K562 (cell line): Measurements from ENCODE around the gene NVL. TPM values are rescaled to one million over a fixed set of nuclear protein-coding genes. Genes with fewer than 3 reads are reported as not detected.
A peak's percentile ranks its signal among the peaks of the same experiment; 100 is the strongest.

Experiments
- ATAC-seq: fragments of 200-7000 bp; cut with Tn5 transposase; 3 replicates; pipeline ENCODE4 v1.9.1; 2020; ENCODE audit warnings: moderate library complexity
- BruUV-seq: library from RNA; stranded (reverse); fragments of 400-500 nt; replicated peaks from 2 replicates; lab custom pipeline; 2021; lab: Mats Ljungman, UMichigan
- CTCF ChIA-PET: fragments of 300-600 bp; formaldehyde crosslinking; extraction: SDS; loops from one replicate; lab custom pipeline; 2021; ENCODE audit warnings: low intra/inter-chr PET ratio; lab: Yijun Ruan, JAX
- POLR2A ChIA-PET: fragments of 300-600, 350-650 bp; sonication (Branson Sonifier 250); formaldehyde crosslinking; extraction: SDS; loops from one replicate; lab custom pipeline; 2021; ENCODE audit warnings: antibody characterized with exemption, inconsistent platforms; lab: Yijun Ruan, JAX
- DNase-seq, 4 experiments: peaks; one replicate each; pipeline versions ENCODE4 v3.0.0 to v3.0.0-alpha.2; 2011 to 2018; ENCODE audit warnings: low spot score in 3 of 4, mixed read lengths in 3 of 4; ENCODE audit errors: extremely low read depth in 1 of 4
- FAIRE-seq: peaks from 2 replicates; lab custom pipeline; 2011; peaks lifted over from hg19 to GRCh38; lab: Jason Lieb, UNC
- H2AFZ ChIP-seq: 2 replicates; pipeline ENCODE4 v1.6.0; 2011; ENCODE audit warnings: low read depth, low read length, control low read depth, inconsistent platforms
- H3K27ac ChIP-seq: fragments of 200-600 bp; 3 replicates; pipeline ENCODE4 v1.8.0; 2011; ENCODE audit warnings: low read depth, mild to moderate bottlenecking, control low read depth, inconsistent platforms, low read length, moderate library complexity, mixed read lengths; ENCODE audit errors: extremely low read depth
- H3K27me3 ChIP-seq, 2 experiments: fragments of 300-600 bp in 1 of 2; 2 replicates in 1 of 2; 3 replicates in 1 of 2; pipeline versions ENCODE4 v1.6.0 to v1.8.0; 2011; ENCODE audit warnings: inconsistent platforms in 2 of 2, low read length in 2 of 2, mild to moderate bottlenecking in 1 of 2, mixed read lengths in 1 of 2, moderate library complexity in 1 of 2; ENCODE audit not compliant: control insufficient read depth in 2 of 2, insufficient read depth in 2 of 2
- H3K36me3 ChIP-seq: fragments of 300-600 bp; 3 replicates; pipeline ENCODE4 v1.8.0; 2011; ENCODE audit warnings: mild to moderate bottlenecking, low read length, inconsistent platforms; ENCODE audit not compliant: control insufficient read depth, insufficient read depth
- H3K4me1 ChIP-seq, 2 experiments: fragments of 200-600 bp in 1 of 2; replicated peaks in 1 of 2; 2 replicates in 1 of 2; 3 replicates in 1 of 2; pipeline versions ENCODE4 v1.5.1 to v1.8.0; 2011; ENCODE audit warnings: inconsistent platforms in 2 of 2, low read length in 2 of 2, mild to moderate bottlenecking in 1 of 2, mixed read lengths in 1 of 2, moderate library complexity in 1 of 2; ENCODE audit not compliant: control insufficient read depth in 2 of 2, insufficient read depth in 2 of 2
- H3K4me2 ChIP-seq: 2 replicates; pipeline ENCODE4 v1.6.1; 2011; ENCODE audit warnings: low read length, control low read depth, inconsistent platforms, mixed read lengths; ENCODE audit not compliant: insufficient read depth
- H3K4me3 ChIP-seq: fragments of 200-600 bp; sonication (generic), shearing (Covaris generic); 2 replicates; pipeline ENCODE4 v1.5.1; 2016; ENCODE audit warnings: control low read depth, inconsistent platforms
- H3K79me2 ChIP-seq: fragments of 200-600 bp; 3 replicates; pipeline ENCODE4 v1.8.0; 2011; ENCODE audit warnings: low read length, inconsistent platforms; ENCODE audit not compliant: control insufficient read depth, insufficient read depth
- H3K9ac ChIP-seq, 2 experiments: 2 replicates each; pipeline versions ENCODE4 v1.6.0 to v1.6.1; 2011; ENCODE audit warnings: low read depth in 2 of 2, low read length in 2 of 2, control low read depth in 1 of 2, inconsistent platforms in 1 of 2, mild to moderate bottlenecking in 1 of 2, mixed read lengths in 1 of 2; ENCODE audit not compliant: insufficient read depth in 1 of 2
- H3K9me1 ChIP-seq: one replicate; pipeline ENCODE4 v1.6.0; 2011; ENCODE audit warnings: inconsistent platforms, mild to moderate bottlenecking, low read length, moderate library complexity; ENCODE audit not compliant: control insufficient read depth, insufficient read depth
- H3K9me3 ChIP-seq: replicated peaks from 2 replicates; pipeline ENCODE4 v1.5.1; 2011; ENCODE audit warnings: low read depth, low read length, inconsistent platforms; ENCODE audit not compliant: control insufficient read depth, insufficient read depth
- H4K20me1 ChIP-seq: replicated peaks from 2 replicates; pipeline ENCODE4 v1.6.1; 2011; ENCODE audit warnings: low read length, inconsistent platforms, mixed read lengths; ENCODE audit not compliant: control insufficient read depth, insufficient read depth
- ATF2 ChIP-seq: sonication (generic); formaldehyde crosslinking; IDR thresholded peaks from 2 replicates; pipeline ENCODE4 v1.8.1; 2022; ENCODE audit warnings: missing genetic modification reagents
- ATF3 ChIP-seq, 2 experiments: fragments of 450-650 bp in 1 of 2; sonication (generic) in 1 of 2; formaldehyde crosslinking in 1 of 2; IDR thresholded peaks in 1 of 2; conservative IDR thresholded peaks in 1 of 2; 2 replicates each; pipeline versions ENCODE4 v1.6.1 to v1.8.1; 2016 to 2023; ENCODE audit warnings: mild to moderate bottlenecking in 2 of 2, moderate library complexity in 2 of 2, inconsistent platforms in 1 of 2, missing genetic modification reagents in 1 of 2
- ELF1 ChIP-seq: fragments of 200-800 bp; sonication (Bioruptor generic); IDR thresholded peaks from 2 replicates; pipeline ENCODE4 v1.6.1; 2016; ENCODE audit warnings: missing genetic modification characterization, missing compliant biosample characterization
- FOSL1 ChIP-seq: fragments of 200-800 bp; sonication (Bioruptor generic); conservative IDR thresholded peaks from 2 replicates; pipeline ENCODE4 v1.6.1; 2016; ENCODE audit warnings: missing genetic modification characterization, missing compliant biosample characterization
- GATAD2B ChIP-seq: fragments of 450-650 bp; IDR thresholded peaks from 2 replicates; pipeline ENCODE4 v1.6.1; 2017; ENCODE audit warnings: mild to moderate bottlenecking, borderline replicate concordance
- HNRNPH1 ChIP-seq: fragments of 200-400 bp; formaldehyde crosslinking; optimal IDR thresholded peaks from 2 replicates; pipeline ENCODE3; 2017; ENCODE audit warnings: low read depth, mild to moderate bottlenecking, low read length, moderate library complexity
- JUND ChIP-seq, 2 experiments: IDR thresholded peaks; 2 replicates in 1 of 2; 3 replicates in 1 of 2; pipeline ENCODE4 v1.6.1; 2011; ENCODE audit warnings: borderline replicate concordance in 2 of 2, low read depth in 2 of 2, low read length in 2 of 2, improper control_type of control experiment in 1 of 2, missing biosample characterization in 1 of 2, missing genetic modification characterization in 1 of 2, missing genetic modification reagents in 1 of 2
- KDM4B ChIP-seq, 2 experiments: fragments of 450-650 bp in 1 of 2; sonication (generic) in 1 of 2; IDR thresholded peaks; 2 replicates each; pipeline ENCODE4 v1.6.1; 2016 to 2017; ENCODE audit warnings: borderline replicate concordance in 2 of 2, antibody characterized with exemption in 1 of 2, low read depth in 1 of 2, mild to moderate bottlenecking in 1 of 2
- KDM5B ChIP-seq: fragments of 200-600 bp; sonication (generic); IDR thresholded peaks from 2 replicates; pipeline ENCODE4 v1.6.1; 2012; ENCODE audit warnings: low read depth, mild to moderate bottlenecking, moderate library complexity, low read length, control low read depth, inconsistent platforms; ENCODE audit not compliant: insufficient replicate concordance
- MAFG ChIP-seq: fragments of 450-650 bp; conservative IDR thresholded peaks from 2 replicates; pipeline ENCODE4 v1.6.1; 2016; ENCODE audit warnings: missing genetic modification characterization, missing compliant biosample characterization
- MTA3 ChIP-seq: fragments of 450-650 bp; formaldehyde crosslinking; IDR thresholded peaks from 2 replicates; pipeline ENCODE4 v1.6.1; 2017; ENCODE audit warnings: mild to moderate bottlenecking, borderline replicate concordance
- NFXL1 ChIP-seq: fragments of 450-650 bp; formaldehyde crosslinking; IDR thresholded peaks from 2 replicates; pipeline ENCODE4 v1.4.0; 2021; ENCODE audit warnings: mild to moderate bottlenecking
- SP1 ChIP-seq: sonication (generic); formaldehyde crosslinking; IDR thresholded peaks from 2 replicates; pipeline ENCODE4 v1.8.1; 2022; ENCODE audit warnings: mild to moderate bottlenecking, missing genetic modification reagents
- TFAP4 ChIP-seq: sonication (generic); formaldehyde crosslinking; IDR thresholded peaks from 2 replicates; pipeline ENCODE4 v1.8.0; 2022; ENCODE audit warnings: missing genetic modification reagents, mild to moderate bottlenecking, moderate library complexity, borderline replicate concordance
- ZNF277 ChIP-seq: fragments of 250-450 bp; sonication (Bioruptor Pico); IDR thresholded peaks from 2 replicates; pipeline ENCODE4 v1.8.0; 2022; ENCODE audit warnings: inconsistent platforms, mild to moderate bottlenecking, moderate library complexity, borderline replicate concordance
- WGBS: fragments of 100-300 bp; shearing (Covaris generic); methylation state at CpG from one replicate; pipeline ENCODE4 v1.1.6; 2016; ENCODE audit warnings: low coverage, mixed read lengths; ENCODE audit not compliant: insufficient coverage; ENCODE audit errors: missing lambda C conversion rate; 5-methylcytosine and 5-hydroxymethylcytosine counted together
- in situ Hi-C: fragments of 300-500 bp; cut with MboI; formaldehyde crosslinking; loops from 4 replicates; pipeline ENCODE4 v1.15.0; 2018; ENCODE audit warnings: inconsistent platforms, mixed read lengths
- intact Hi-C: fragments of 100-400 bp; cut with micrococcal nuclease; formaldehyde crosslinking; loops from 2 replicates; pipeline ENCODE4 v1.14.2; 2022
- polyA plus RNA-seq, 8 experiments: library from polyadenylated mRNA; depleted of rRNA in 4 of 8; stranded (reverse) in 5 of 8; unstranded in 3 of 8; fragments of >200 nt; fragmentation: Nextera tagmentation in 2 of 8; fragmentation: Illumina TruSeq in 1 of 8; extraction: Ambion mirVana in 2 of 8; extraction: Trizol in 1 of 8; gene quantifications; 2 replicates each; pipeline versions ENCODE4 v1.2.1 to v1.2.3, GENCODE V29; 2011 to 2014; ENCODE audit warnings: inconsistent platforms in 1 of 8, missing spikeins in 1 of 8
- total RNA-seq, 7 experiments: library from RNA; depleted of rRNA in 6 of 7; stranded (reverse); fragments of >200 nt in 6 of 7; fragmentation: Illumina TruSeq in 2 of 7; extraction: Trizol in 2 of 7; gene quantifications; 2 replicates each; pipeline versions ENCODE4 v1.2.1 to v1.2.3, GENCODE V29; 2011 to 2021; ENCODE audit warnings: low replicate concordance in 1 of 7

NVL gene
- total and polyA plus RNA-seq, 9 of the 15 experiments (the other 6 are each of a cell fraction or from before 2014, with no cell fraction given) = 32.5 to 86.6 (median 62.9) TPM

- intact Hi-C loops (no loop called here), in situ Hi-C loops (no loop called here)
- Histone ChIP-seq H3K79me2 (no peaks in the 10 kb centered on the region), H2AFZ (no peak overlapping the region), H4K20me1 (no peaks in the 10 kb centered on the region), H3K9me3 (no peaks in the 10 kb centered on the region), H3K36me3 (peaks cover 63% of the 10 kb centered on the region; the same call in 2 of the 3 replicates), H3K4me1 (no peaks in the 10 kb centered on the region), H3K9me1 (no peaks in the 10 kb centered on the region), H3K9ac (no peak overlapping the region), H3K27me3 (no peaks in the 10 kb centered on the region), H3K4me3 (no peak overlapping the region), H3K27ac (no peak overlapping the region), H3K4me2 (no peak overlapping the region)
- 68% methylated on average over 2 of the region's 2 CpGs for WGBS
- BruUV-seq = no TSS peak
- ChIA-PET POLR2A (interaction anchor here (0.5 to 1.0 kb wide), 3 partner anchors 11 to 41 kb away, joined by 3 to 4 read pairs (median 3); no protein-coding TSS in a partner anchor), CTCF (no interaction called here)
- no peak for ATAC-seq
- DNase-seq = no peak
- FAIRE-seq = no peak
- TF ChIP-seq ELF1 (tag) = no peak
- TF ChIP-seq KDM5B = no peak
- TF ChIP-seq HNRNPH1 = no peak
- TF ChIP-seq ATF3 (IDR thresholded peaks at IDR 0.05) = peak; percentile 61
- TF ChIP-seq ATF3 (CRISPR knock-in tag; conservative IDR thresholded peaks at IDR 0.05) = no peak
- no peak for TF ChIP-seq MAFG
- 0 out of 2 replicates have a peak, but pooled peaks have one; percentile 10 for TF ChIP-seq JUND (IDR thresholded peaks at IDR 0.05; ENCODE audit: borderline replicate concordance, low read depth, low read length)
- no peak for TF ChIP-seq JUND (tag; IDR thresholded peaks at IDR 0.05; ENCODE audit: borderline replicate concordance, low read depth, low read length)
- peak; percentile 91 for TF ChIP-seq FOSL1 (tag)
- no peak for TF ChIP-seq KDM4B (IDR thresholded peaks at IDR 0.05; ENCODE audit: borderline replicate concordance in 2 of 2, low read depth in 1 of 2)
- no peak for TF ChIP-seq GATAD2B
- no peak for TF ChIP-seq NFXL1
- no peak for TF ChIP-seq MTA3
- TF ChIP-seq SP1 (CRISPR knock-in tag) = no peak
- TF ChIP-seq ATF2 = no peak
- TF ChIP-seq ZNF277 (CRISPR knock-in tag) = no peak
- no peak for TF ChIP-seq TFAP4
Measured at GRCh38 chr1:224273641-224274040, 56.3 kb downstream of the NVL start.
